Tibial nerve (tissue), 3 donors: ENCODE data around the gene RPGR.

Experiments used
- CTCF ChIP-seq, 5 experiments: fragments of 200-600 bp in 3 of 5; fragments of 450-650 bp in 2 of 5; sonication (generic) in 3 of 5; IDR thresholded peaks; one replicate each; pipeline ENCODE4 v1.5.1; 2016 to 2019; ENCODE audit warnings: antibody characterized with exemption in 5 of 5, mild to moderate bottlenecking in 3 of 5, moderate library complexity in 2 of 5
- POLR2A ChIP-seq, 2 donors: fragments of 450-650 bp; IDR thresholded peaks; one replicate each; pipeline ENCODE4 v1.6.1; 2017; ENCODE audit warnings: antibody characterized with exemption in 2 of 2, mild to moderate bottlenecking in 2 of 2, moderate library complexity in 2 of 2

GRCh38 chrX:38275615-38276014 lies 51.7 kb downstream of the RPGR start:
- TF ChIP-seq CTCF (IDR thresholded peaks at IDR 0.05) (no peak), POLR2A (IDR thresholded peaks at IDR 0.05) (no peak)
